Sigmoid colon (tissue), 3 donors: ENCODE measurements around the gene PLEKHA6.

Experiments
- POLR2A ChIP-seq, 2 donors: fragments of 450-650 bp; IDR thresholded peaks; one replicate each; pipeline ENCODE4 v1.6.1; 2016; ENCODE audit warnings: antibody characterized with exemption in 2 of 2, mild to moderate bottlenecking in 2 of 2, moderate library complexity in 2 of 2
- TF ChIP-seq, protein P1 (sequence below), 4 experiments: fragments of 450-650 bp in 3 of 4; fragments of 200-600 bp in 1 of 4; IDR thresholded peaks; one replicate each; pipeline ENCODE4 v1.5.1; 2016 to 2019; ENCODE audit warnings: antibody characterized with exemption in 4 of 4, mild to moderate bottlenecking in 3 of 4, moderate library complexity in 2 of 4

DNA sequence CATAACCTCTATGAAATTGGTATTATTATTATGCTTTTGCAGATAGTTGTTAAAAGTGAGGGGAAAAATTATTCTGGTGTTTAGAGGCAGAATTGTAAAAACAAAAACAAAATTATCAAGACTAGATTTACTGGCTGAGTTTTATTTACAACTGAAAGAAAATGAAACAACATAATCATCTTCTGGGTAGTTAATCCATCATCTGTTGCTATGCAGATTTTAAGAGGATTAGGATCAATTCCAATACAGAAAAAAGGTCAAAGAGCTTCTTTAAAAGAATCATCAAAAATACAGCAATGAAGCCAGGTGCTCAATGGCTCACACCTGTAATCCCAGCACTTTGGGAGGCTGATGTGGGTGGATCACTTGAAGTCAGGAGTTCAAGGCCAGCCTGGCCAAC, 154.2 kb downstream of the PLEKHA6 start:
- TF ChIP-seq, protein P1, sequence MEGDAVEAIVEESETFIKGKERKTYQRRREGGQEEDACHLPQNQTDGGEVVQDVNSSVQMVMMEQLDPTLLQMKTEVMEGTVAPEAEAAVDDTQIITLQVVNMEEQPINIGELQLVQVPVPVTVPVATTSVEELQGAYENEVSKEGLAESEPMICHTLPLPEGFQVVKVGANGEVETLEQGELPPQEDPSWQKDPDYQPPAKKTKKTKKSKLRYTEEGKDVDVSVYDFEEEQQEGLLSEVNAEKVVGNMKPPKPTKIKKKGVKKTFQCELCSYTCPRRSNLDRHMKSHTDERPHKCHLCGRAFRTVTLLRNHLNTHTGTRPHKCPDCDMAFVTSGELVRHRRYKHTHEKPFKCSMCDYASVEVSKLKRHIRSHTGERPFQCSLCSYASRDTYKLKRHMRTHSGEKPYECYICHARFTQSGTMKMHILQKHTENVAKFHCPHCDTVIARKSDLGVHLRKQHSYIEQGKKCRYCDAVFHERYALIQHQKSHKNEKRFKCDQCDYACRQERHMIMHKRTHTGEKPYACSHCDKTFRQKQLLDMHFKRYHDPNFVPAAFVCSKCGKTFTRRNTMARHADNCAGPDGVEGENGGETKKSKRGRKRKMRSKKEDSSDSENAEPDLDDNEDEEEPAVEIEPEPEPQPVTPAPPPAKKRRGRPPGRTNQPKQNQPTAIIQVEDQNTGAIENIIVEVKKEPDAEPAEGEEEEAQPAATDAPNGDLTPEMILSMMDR (IDR thresholded peaks at IDR 0.05) = no peak
- no peak for TF ChIP-seq POLR2A (IDR thresholded peaks at IDR 0.05)
